Stomach (tissue), 4 donors: Measurements from ENCODE around the gene CD209.

Source experiments
- CTCF ChIP-seq, 7 experiments: fragments of 450-650 bp in 4 of 7; fragments of 200-600 bp in 3 of 7; sonication (generic) in 3 of 7; IDR thresholded peaks; one replicate each; pipeline ENCODE4 v1.5.1; 2016 to 2019; ENCODE audit warnings: antibody characterized with exemption in 7 of 7, control low read depth in 2 of 7, mild to moderate bottlenecking in 1 of 7
- EP300 ChIP-seq: sonication (generic); formaldehyde crosslinking; IDR thresholded peaks from one replicate; pipeline ENCODE4 v1.6.1; 2017; ENCODE audit warnings: antibody characterized with exemption
- POLR2A ChIP-seq, 4 donors: fragments of 450-650 bp; IDR thresholded peaks; one replicate each; pipeline ENCODE4 v1.6.1; 2016; ENCODE audit warnings: antibody characterized with exemption in 4 of 4, control low read depth in 2 of 4, mild to moderate bottlenecking in 1 of 4, moderate library complexity in 1 of 4
- POLR2AphosphoS5 ChIP-seq, 3 donors: sonication (generic); formaldehyde crosslinking; IDR thresholded peaks; one replicate each; pipeline ENCODE4 v1.6.1; 2016; ENCODE audit warnings: antibody characterized with exemption in 3 of 3

GRCh38 chr19:7787602-7788177, 40.4 kb upstream of the CD209 start:
- no peak for TF ChIP-seq CTCF (IDR thresholded peaks at IDR 0.05)
- no peak for TF ChIP-seq POLR2AphosphoS5 (IDR thresholded peaks at IDR 0.05)
- TF ChIP-seq POLR2A (IDR thresholded peaks at IDR 0.05) = no peak
- no peak for TF ChIP-seq EP300
